Occipital lobe (tissue), 2 donors: ENCODE results near the gene DIO1. TPM values are rescaled to one million over a fixed set of nuclear protein-coding genes. Genes with fewer than 3 reads are reported as not detected.

Experiments used
- DNase-seq: peaks from one replicate; lab custom pipeline; 2025; lab: John Stamatoyannopoulos, UW
- total RNA-seq: library from RNA; depleted of rRNA; stranded (reverse); fragments of >200 nt; gene quantifications from one replicate; pipeline ENCODE4 v1.2.3, GENCODE V29; 2014

DIO1 gene
- total RNA-seq, 1 donor from 2014 or later: not detected

DNA sequence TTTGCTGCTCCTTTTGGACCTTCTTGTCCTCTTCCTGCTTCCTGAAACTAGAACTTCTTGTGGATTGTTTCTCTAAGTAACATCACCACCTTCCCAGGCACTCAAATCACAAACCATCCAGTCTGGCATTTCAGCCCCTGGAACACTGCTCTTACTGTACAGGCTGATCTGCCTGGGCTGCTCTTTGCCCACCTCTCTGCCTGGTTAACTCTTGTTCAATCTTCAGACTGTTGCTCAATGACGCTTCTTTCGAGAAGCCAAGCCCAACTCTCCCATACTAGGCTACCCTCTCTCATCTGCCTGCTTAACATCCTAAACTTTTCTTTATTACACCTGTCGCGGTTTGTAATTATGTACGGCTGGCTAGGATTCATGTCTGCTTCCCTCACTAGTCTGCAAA is 657 bp downstream of the DIO1 start:
- DNase-seq: no peak

DNA sequence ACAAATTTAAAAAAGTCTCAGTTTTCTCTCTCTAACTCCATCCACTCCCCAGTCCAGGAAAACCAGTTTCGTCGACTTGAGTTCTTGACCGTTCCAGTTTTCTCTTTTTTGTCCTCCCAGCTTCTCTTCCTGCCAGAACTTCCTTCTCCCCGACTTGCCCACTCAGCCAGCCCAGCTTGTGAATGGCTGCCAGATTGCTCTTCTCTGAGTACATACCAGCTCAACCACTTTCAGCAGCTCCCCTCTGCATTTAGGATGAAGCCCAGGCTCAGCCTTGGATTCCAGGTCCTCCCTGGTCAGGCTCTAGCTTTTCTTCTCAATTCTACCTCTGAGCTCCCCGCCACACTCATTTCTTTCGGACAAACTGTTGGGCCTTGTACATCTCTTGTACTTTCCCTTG is 1.4 kb downstream of the DIO1 start:
- no peak for DNase-seq

- DNase-seq: no peak
Observed at GRCh38 chr1:53896635-53897229, 2.7 kb downstream of the DIO1 start.

DNA sequence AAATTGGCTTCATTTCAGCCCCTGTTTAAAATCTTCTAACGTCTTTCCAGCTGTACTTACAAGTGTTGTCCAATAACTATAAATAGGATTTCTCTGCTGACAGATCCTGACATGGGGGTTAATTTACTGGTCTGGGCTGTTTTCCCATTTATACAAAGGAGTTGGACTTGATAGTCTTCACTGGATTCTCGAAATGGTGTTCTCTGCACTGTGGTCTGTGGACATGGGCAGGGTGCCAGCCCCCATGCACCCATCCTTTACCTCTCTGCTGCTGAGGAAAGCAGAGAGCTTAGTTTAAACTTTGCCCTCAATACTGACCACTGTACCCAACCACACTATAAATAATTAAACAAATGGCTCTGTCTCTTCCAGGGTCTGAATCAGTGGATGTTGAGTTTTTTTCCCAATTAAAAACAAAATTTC is 5.2 kb downstream of the DIO1 start:
- no peak for DNase-seq

DNA sequence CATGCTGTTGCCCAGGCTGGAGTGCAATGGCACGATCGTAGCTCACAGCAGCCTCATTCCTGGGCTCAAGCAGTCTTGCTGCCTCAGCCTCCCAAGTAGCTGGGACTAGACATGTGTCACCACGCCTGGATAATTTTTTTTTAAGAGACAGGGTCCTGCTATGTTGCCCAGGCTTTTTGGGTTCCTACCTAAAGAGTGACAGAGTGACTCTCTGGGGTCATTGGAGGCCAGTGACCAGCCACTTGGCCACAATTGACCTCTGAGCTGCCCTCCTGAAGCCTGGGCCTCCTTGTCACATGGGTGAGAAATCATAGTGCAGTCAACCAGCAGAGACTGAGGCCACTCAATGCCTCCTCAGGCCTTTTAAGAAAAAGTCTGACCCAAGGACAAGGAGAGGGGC is 5.7 kb downstream of the DIO1 start:
- DNase-seq: no peak

DNA sequence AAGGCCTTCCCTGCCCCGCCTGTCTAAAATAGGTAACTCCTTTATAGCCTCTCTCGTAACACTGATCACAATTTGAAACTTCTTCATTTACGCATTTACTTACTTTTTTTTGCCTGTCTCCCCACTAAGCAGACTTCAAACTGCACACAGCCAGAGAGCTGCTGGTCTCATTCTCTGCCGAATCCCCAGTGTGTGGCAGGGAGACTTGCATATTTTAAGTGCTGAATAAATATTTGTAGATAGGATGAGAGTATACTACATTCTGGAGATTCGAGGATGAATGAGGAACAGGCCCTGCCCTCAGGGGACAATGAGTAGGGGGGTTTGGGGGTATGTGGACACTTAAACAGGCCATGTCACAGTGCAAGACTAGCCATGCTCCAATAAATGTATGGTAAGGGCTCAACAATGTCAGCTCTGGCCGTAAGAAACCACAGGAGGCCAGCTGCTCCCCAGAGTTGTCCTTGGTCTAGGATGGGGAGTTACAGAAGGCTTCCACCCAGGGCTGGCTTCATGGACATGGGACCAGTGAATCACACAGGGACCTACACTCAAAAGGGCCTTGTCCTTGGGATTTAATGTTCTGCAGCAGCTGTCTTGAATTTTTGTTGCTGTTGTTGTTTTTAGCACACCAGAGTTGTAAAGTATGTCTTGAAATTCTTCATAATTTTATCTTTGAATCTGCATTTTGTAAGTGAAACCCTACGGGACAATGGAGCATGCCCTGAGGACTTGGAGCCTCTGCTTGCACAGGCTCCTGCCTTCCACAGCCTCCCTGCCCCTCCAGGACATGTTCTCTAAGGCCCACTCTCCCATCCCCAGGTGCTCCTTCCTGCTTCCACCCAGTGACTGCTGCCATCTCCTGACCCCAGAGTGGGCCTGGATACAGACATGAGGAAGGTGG is 8.5 kb downstream of the DIO1 start:
- no peak for DNase-seq

GRCh38 chr1:53905509-53905908 is 11.5 kb downstream of the DIO1 start:
- no peak for DNase-seq

- no peak for DNase-seq
Observed at GRCh38 chr1:53906121-53906520, 12.1 kb downstream of the DIO1 start.

DNA sequence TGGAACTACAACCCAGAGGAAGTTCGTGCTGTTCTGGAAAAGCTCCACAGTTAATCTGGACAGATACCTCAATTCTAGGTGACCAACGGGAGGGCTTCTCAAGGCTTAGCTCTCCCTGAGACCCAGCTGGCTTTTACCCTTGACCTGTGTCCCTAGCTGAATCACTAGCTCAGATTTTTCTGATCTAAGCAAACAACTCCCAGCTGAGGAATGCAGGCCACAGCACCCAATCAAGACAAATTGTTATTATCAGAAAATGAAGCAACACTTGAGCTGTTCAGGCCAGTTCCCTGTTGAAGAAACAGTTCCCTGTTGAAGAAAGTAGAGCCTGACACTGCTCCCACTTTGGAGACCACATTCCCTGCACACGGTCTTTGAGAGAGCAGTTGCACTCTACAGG is 16.0 kb downstream of the DIO1 start:
- no peak for DNase-seq

GRCh38 chr1:53911442-53911841 is 17.5 kb downstream of the DIO1 start:
- DNase-seq: no peak

- no peak for DNase-seq
Observed at GRCh38 chr1:53913352-53914033, 19.5 kb downstream of the DIO1 start.

DNA sequence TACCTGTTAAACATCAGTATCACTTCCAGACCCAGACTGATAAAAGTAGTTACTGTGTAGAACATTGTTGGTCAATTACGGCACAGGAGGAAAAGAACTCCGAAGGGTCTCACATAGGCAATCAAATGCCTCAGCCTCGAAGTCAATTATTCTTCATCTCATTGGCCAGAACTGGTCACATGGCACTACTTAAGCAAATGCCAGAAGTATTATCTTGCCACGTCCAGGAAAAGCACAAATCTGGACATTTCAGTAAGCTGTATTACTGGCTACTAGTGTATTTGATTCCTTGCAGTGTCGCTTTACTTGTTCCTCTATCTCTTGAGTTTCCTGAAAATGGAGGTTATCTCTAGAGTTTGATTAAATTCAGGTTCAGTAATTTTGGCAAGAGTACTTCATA is 24.4 kb downstream of the DIO1 start:
- no peak for DNase-seq

GRCh38 chr1:53919675-53920066 is 25.7 kb downstream of the DIO1 start:
- DNase-seq: no peak

DNA sequence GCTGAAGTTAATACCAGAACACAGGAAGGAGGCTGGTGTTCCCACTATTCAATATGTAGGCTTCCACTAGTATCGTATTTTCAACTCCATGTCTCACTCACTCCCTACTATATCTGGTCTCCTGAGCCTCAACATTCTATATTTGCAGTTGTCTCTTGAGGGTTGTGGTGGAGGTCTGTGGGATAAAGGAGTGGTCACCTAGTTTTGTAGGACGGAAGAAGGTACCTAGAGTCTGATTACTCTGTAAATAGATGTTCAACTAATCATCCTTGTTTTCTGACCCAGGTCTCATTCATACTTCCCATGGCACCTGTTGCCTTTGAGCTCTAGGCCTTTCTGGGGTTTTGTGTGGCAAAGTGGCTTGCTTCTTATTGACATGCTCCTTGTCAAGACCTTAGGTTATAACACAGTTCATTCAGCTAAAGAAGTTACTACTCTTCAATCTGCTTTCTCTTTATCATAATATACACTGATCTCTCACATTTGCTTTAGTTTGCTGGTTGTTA is 33.4 kb downstream of the DIO1 start:
- no peak for DNase-seq

DNA sequence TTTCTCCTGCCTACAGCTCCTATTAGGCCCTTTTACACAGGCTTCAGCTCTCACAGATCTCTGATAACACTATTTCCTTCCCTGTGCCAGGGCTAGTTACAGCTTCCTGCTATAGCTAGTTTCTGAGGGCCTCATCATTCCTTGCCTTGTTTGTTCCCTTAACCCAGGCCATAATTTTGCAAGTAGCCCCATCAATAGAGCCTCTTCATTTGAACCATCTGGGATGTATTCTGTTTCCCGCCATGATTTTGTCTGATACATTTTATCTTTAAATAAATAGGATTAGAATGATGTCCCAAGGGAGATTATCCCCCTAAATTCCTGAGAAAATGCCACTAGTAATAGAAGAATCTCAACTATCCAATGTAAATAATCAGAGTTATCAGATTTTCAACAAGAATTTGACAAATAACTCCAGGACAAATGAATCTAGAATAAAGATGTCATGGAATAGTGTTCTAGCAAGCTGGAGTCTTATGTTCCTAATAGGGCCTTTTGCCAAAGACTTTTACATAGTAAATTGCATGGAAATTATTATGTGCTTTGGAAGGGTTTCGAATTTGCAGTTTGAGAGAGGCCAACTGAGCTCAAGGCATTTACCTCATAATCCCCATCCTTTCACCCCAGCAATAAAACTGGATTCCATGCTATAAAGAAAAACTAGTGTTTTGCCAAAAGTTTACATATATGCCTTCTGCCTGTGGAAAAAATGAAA is 35.4 kb downstream of the DIO1 start:
- no peak for DNase-seq

- no peak for DNase-seq
Observed at GRCh38 chr1:53930932-53931331, 36.9 kb downstream of the DIO1 start.

GRCh38 chr1:53931523-53931922 is 37.5 kb downstream of the DIO1 start:
- DNase-seq: no peak

DNA sequence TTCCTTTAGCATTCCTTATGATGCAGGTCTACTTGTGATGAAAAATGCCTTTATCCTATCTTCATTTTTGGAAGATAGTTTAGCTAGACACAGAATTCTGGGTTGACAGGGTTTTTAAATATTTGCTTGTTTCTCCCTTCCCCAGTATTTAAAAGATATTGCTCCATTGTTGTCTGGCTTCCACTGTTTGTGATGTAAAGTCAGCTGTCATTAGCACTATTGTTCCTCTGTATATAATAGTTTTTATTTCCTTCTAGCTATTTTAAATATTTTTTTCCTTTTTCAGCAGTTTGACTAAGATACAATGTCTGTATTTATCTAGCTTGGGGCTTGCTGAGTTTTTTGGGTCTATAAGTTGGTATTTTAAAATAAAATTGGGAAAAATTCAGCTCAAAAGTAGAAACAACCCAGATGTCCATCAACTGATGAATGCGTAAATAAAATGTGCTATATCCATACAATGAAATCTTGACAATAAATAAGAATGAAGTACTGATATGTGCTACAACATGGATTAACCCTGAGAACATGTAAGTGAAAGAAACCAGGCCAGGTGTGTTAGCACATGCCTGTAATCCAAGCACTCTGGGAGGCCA is 40.3 kb downstream of the DIO1 start:
- no peak for DNase-seq

DNA sequence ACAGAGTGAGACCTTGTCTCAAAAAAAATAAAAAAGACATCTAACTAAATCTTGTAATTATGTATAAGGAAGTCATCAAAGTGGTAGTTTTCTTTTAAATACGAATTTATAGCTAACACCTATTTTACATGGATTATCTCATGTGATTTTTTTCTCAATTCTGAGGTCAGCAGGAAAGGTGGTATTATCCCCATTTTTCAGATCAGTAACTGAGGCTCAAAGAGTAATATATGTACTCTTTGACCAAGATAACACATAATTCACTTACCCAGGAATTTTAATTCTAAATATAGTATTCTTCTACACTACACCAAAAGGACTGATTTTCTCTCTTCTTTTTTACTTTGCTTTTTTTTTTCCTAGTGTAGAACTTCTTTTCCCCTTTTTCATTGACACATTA is 42.4 kb downstream of the DIO1 start:
- DNase-seq: no peak

DNA sequence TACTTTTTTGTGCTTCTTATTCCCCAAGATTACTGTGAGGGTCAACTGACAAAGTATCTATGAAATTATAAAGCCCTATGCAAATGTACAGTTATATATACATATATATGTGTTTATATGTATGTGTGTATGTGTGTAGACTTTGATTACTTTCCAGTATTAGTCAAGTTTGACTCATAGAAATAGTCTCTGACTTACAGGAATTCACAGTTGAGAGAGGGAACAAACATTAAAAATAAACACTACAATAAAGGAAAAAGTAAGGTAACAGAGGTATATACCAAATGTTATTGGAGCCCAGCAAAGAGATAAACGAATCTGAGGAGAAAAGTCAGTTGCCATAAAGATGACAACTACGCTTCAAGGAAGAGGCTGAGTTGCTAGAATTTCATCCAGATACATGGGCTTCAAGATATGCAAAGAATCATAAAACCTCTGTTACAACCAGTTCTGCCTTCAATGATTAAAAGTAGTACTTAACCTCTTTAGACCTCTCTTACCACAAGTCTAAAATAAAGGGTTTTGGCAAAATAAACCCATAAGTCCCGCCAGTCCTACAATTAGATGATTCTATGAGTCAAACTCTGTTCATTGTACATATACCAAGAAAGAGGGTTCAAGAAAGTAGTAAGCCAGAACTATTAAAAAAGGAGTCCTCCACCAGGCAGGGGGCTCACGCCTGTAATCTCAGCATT is 44.3 kb downstream of the DIO1 start:
- DNase-seq: no peak
